GM12892 (cell line): ENCODE data around the gene ZNF605.

ENCODE experiments used
- DNase-seq: peaks from one replicate; pipeline ENCODE4 v3.0.0; 2011; ENCODE audit not compliant: insufficient read length
- FAIRE-seq: peaks from 2 replicates; lab custom pipeline; 2011; peaks lifted over from hg19 to GRCh38; lab: Jason Lieb, UNC
- POLR2A ChIP-seq: IDR thresholded peaks from 2 replicates; pipeline ENCODE4 v1.6.1; 2011; ENCODE audit warnings: low read depth, low read length, control low read depth
- POLR2AphosphoS5 ChIP-seq: IDR thresholded peaks from 2 replicates; pipeline ENCODE4 v1.6.1; 2011; ENCODE audit warnings: low read depth, low read length, control low read depth
- TAF1 ChIP-seq: IDR thresholded peaks from 2 replicates; pipeline ENCODE4 v1.6.1; 2011; ENCODE audit warnings: low read depth, mild to moderate bottlenecking, control low read depth, low read length, borderline replicate concordance

ZNF605 gene

GRCh38 chr12:132955094-132956010 is 754 bp downstream of the ZNF605 start:
- DNase-seq (no peak), FAIRE-seq (no peak)
- no peak for TF ChIP-seq POLR2AphosphoS5
- TF ChIP-seq POLR2A = no peak
- TF ChIP-seq TAF1 = no peak

GRCh38 chr12:132954471-132955048 is 1.5 kb downstream of the ZNF605 start:
- FAIRE-seq (no peak), DNase-seq (no peak)
- TF ChIP-seq TAF1 (no peak), POLR2A (no peak), POLR2AphosphoS5 (no peak)

GRCh38 chr12:132953771-132954170 is 2.3 kb downstream of the ZNF605 start:
- no peak for DNase-seq
- TF ChIP-seq POLR2AphosphoS5 = no peak
- TF ChIP-seq POLR2A = no peak
- no peak for TF ChIP-seq TAF1
- FAIRE-seq = no peak

- no peak for FAIRE-seq
- TF ChIP-seq POLR2A = no peak
- no peak for TF ChIP-seq TAF1
- TF ChIP-seq POLR2AphosphoS5 = no peak
- no peak for DNase-seq
Observed at GRCh38 chr12:132953163-132953425, 3.0 kb downstream of the ZNF605 start.

GRCh38 chr12:132952371-132953162 is 3.5 kb downstream of the ZNF605 start:
- TF ChIP-seq POLR2AphosphoS5 (no peak), TAF1 (no peak), POLR2A (no peak)
- FAIRE-seq (no peak), DNase-seq (no peak)

GRCh38 chr12:132951649-132952048 is 4.5 kb downstream of the ZNF605 start:
- FAIRE-seq (peak; percentile 33), DNase-seq (no peak)
- no peak for TF ChIP-seq POLR2A
- no peak for TF ChIP-seq TAF1
- no peak for TF ChIP-seq POLR2AphosphoS5

GRCh38 chr12:132950844-132951535 is 5.1 kb downstream of the ZNF605 start:
- TF ChIP-seq POLR2A (no peak), TAF1 (no peak), POLR2AphosphoS5 (no peak)
- no peak for DNase-seq
- peak; percentile 80 for FAIRE-seq

- FAIRE-seq (no peak), DNase-seq (no peak)
- no peak for TF ChIP-seq POLR2A
- no peak for TF ChIP-seq TAF1
Observed at GRCh38 chr12:132949936-132950837, 5.9 kb downstream of the ZNF605 start.

GRCh38 chr12:132948146-132949066 is 7.7 kb downstream of the ZNF605 start:
- DNase-seq (no peak), FAIRE-seq (no peak)
- no peak for TF ChIP-seq TAF1
- no peak for TF ChIP-seq POLR2AphosphoS5

GRCh38 chr12:132946246-132946820 is 9.8 kb downstream of the ZNF605 start:
- no peak for DNase-seq
- no peak for FAIRE-seq
- no peak for TF ChIP-seq TAF1
- no peak for TF ChIP-seq POLR2A
- TF ChIP-seq POLR2AphosphoS5 = no peak
